ENCODE results near the gene USP38. TPM values are rescaled to one million over a fixed set of nuclear protein-coding genes. Genes with fewer than 3 reads are reported as not detected.
"Not testable (repeated sequence)": the region's sequence is repeated elsewhere in the genome, so short reads cannot be mapped to it uniquely, and the experiment has no call there.

Gene USP38
- polyA plus RNA-seq, 1 donor, result 28.6 TPM

DNA sequence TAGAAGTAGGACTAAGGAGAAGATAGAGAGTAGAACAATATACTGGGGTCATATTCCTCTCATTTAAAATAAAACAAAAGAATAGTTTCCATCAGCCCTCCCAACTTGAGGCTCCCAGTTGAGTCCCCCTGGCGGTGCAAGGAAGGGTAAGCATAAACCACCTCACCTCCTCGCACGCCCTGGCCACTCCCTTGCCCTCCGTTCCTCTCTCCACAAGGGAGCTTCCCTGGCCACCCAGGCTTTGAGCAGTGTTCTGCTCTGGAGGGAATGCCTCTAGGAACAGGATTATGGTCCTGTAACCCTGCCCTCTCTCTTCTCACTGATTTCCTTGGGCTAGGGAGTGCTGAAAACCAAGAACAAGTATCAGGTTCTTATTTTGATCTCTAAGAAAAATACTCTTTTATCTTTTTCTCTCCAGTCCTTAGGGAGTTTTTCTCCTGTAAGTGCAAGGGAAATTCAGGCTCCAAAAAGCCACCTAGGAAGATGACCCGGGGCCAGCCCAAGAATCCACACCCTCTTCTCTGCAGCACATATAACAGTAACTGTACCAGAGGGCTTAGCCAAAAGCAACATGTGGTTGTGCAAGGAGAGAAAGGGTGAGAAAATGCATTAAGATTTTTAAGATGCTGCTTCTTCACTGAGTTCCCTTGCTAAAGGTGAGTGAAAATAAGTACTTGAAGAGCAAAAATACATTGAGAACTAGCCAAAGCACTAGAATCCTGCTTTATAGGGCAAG is 69.9 kb downstream of the USP38 start:
- Histone ChIP-seq H3K9me3 (ENCODE audit: control insufficient read depth, low read depth, low read length) (no peaks in the 10 kb centered on the region), H3K27ac (ENCODE audit: low read length) (no peak overlapping the region), H3K4me3 (ENCODE audit: low read length) (no peak overlapping the region), H3K36me3 (ENCODE audit: control insufficient read depth, insufficient read depth, low read length) (no peaks in the 10 kb centered on the region), H3K4me1 (ENCODE audit: control insufficient read depth, insufficient read depth, low read length) (no peaks in the 10 kb centered on the region), H3K27me3 (ENCODE audit: control insufficient read depth, insufficient read depth, low read length) (no peaks in the 10 kb centered on the region)
- DNase-seq, result no peak
- WGBS (ENCODE audit: insufficient coverage, low lambda C conversion rate), result no CpG with 5 or more reads among the region's 5 CpGs

DNA sequence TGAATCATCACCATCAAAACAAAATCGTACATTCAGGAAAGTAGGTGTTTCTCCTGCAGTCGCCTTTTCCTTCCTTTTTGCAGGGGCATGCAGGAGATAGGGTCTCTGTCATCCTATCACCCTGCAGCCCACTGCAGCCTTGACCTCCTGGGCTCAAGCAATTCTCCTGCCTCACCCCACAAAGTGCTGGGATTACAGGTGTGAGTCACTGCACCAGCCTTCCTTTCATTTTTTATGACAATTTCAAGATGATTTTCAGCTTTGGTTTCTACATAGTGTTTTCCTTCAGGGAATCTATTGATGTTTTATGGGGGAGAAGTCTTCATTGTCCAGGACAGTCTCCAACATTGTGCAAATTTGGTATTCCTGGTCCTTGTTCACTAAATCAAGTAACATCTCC is 71.7 kb downstream of the USP38 start:
- Histone ChIP-seq H3K4me1 (ENCODE audit: control insufficient read depth, insufficient read depth, low read length) (no peaks in the 10 kb centered on the region), H3K9me3 (ENCODE audit: control insufficient read depth, low read depth, low read length) (no peaks in the 10 kb centered on the region), H3K27ac (ENCODE audit: low read length) (no peak overlapping the region), H3K27me3 (ENCODE audit: control insufficient read depth, insufficient read depth, low read length) (no peaks in the 10 kb centered on the region), H3K4me3 (ENCODE audit: low read length) (no peak overlapping the region), H3K36me3 (ENCODE audit: control insufficient read depth, insufficient read depth, low read length) (no peaks in the 10 kb centered on the region)
- WGBS (ENCODE audit: insufficient coverage, low lambda C conversion rate), result no CpG with 5 or more reads among the region's 2 CpGs
- DNase-seq, result peak in 1 of 2 donors; percentile 8

DNA sequence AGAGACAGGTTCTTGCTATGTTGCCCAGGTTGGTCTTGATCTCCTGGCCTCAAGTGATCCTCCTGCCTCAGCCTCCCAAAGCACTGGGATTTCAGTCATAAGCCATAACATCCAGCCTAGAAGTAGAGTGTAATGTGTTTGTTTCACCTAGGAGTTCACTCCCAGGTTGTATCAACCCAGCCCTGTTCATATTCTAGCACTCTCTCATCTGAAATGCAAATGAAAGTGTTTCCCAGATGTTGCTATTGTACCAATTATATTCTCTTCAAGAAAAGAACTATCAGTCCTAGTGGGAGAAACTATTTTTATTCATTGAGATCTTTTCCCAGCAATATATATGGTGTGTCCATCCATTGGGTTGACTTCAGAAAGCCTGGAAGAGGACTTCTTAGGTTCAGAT is 72.6 kb downstream of the USP38 start:
- H3K27ac ChIP-seq (ENCODE audit: low read length), result no peak overlapping the region
- H3K27me3 ChIP-seq (ENCODE audit: control insufficient read depth, insufficient read depth, low read length), result no peaks in the 10 kb centered on the region
- H3K36me3 ChIP-seq (ENCODE audit: control insufficient read depth, insufficient read depth, low read length), result no peaks in the 10 kb centered on the region
- no peaks in the 10 kb centered on the region for H3K4me1 ChIP-seq (ENCODE audit: control insufficient read depth, insufficient read depth, low read length)
- H3K9me3 ChIP-seq (ENCODE audit: control insufficient read depth, low read depth, low read length), result no peaks in the 10 kb centered on the region
- no peak overlapping the region for H3K4me3 ChIP-seq (ENCODE audit: low read length)
- no peak for DNase-seq

DNA sequence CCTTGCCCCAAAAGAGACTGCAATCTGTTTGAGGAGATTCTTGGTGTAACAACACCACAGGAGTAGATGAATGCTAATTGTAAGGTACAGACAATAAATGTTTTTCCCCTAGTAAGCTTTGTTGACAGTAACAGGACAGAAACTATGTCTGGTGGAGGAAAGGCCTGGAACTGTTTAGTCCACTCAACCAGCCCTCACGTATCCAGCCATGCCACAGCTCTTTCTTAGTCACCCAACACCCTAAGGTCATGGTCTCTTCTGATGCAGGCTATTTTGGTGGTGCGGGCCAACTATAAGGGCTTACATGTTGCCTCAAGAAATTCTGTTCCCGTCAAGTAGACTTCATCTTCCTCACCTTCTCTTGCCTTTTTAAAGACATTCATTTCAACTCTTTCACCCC is 76.0 kb downstream of the USP38 start:
- no peaks in the 10 kb centered on the region for H3K27me3 ChIP-seq (ENCODE audit: control insufficient read depth, insufficient read depth, low read length)
- no peak overlapping the region for H3K4me3 ChIP-seq (ENCODE audit: low read length)
- DNase-seq, result no peak
- H3K36me3 ChIP-seq (ENCODE audit: control insufficient read depth, insufficient read depth, low read length), result no peaks in the 10 kb centered on the region
- no peak overlapping the region for H3K27ac ChIP-seq (ENCODE audit: low read length)
- no peaks in the 10 kb centered on the region for H3K9me3 ChIP-seq (ENCODE audit: control insufficient read depth, low read depth, low read length)
- H3K4me1 ChIP-seq (ENCODE audit: control insufficient read depth, insufficient read depth, low read length), result no peaks in the 10 kb centered on the region
- 75% methylated on average over 1 of the region's 3 CpGs for WGBS (ENCODE audit: insufficient coverage, low lambda C conversion rate)

DNA sequence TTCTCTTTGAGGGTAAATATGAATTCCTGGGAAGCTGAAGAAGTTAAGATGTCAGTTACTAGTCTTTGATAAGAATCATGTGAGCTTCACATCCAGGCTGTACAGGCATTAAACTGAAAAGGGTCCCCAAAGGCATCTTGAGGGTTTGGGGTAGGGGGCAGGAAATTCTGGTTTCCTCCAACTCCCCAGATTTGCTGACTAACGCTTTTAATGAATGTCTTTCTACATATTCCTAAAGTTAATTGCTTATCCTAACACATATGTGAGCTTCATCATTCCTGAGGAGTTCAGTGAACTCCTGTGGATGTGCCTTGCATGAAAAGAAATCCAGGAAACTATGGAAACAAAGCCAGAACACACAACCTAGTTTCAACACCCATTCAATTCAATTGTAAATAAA is 78.1 kb downstream of the USP38 start:
- no peaks in the 10 kb centered on the region for H3K4me1 ChIP-seq (ENCODE audit: control insufficient read depth, insufficient read depth, low read length)
- WGBS (ENCODE audit: insufficient coverage, low lambda C conversion rate), result no CpG with 5 or more reads among the region's 1 CpG
- no peaks in the 10 kb centered on the region for H3K36me3 ChIP-seq (ENCODE audit: control insufficient read depth, insufficient read depth, low read length)
- H3K4me3 ChIP-seq (ENCODE audit: low read length), result no peak overlapping the region
- no peak overlapping the region for H3K27ac ChIP-seq (ENCODE audit: low read length)
- H3K9me3 ChIP-seq (ENCODE audit: control insufficient read depth, low read depth, low read length), result peaks cover 4% of the 10 kb centered on the region
- no peaks in the 10 kb centered on the region for H3K27me3 ChIP-seq (ENCODE audit: control insufficient read depth, insufficient read depth, low read length)
- DNase-seq, result no peak

DNA sequence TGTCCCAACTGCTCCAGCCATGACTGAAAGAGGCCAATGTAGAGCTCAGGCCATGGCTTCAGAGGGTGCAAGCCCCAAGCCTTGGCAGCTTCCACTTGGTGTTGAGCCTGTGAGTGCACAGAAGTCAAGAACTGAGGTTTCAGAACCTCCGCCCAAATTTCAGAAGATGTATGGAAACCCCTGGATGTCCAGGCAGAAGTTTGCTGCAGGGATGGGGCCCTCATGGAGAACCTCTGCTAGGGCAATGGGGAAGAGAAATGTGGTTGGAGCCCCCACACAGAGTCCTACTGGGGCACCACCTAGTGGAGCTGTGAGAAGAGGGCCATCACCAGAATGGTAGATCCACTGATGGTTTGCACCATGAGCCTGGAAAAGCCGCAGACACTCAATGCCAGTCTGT is 83.0 kb downstream of the USP38 start:
- WGBS (ENCODE audit: insufficient coverage, low lambda C conversion rate), result no CpG with 5 or more reads among the region's 2 CpGs
- H3K27ac ChIP-seq (ENCODE audit: low read length); DNase-seq; H3K36me3 ChIP-seq (ENCODE audit: control insufficient read depth, insufficient read depth, low read length); H3K27me3 ChIP-seq (ENCODE audit: control insufficient read depth, insufficient read depth, low read length); H3K4me1 ChIP-seq (ENCODE audit: control insufficient read depth, insufficient read depth, low read length); H3K9me3 ChIP-seq (ENCODE audit: control insufficient read depth, low read depth, low read length); H3K4me3 ChIP-seq (ENCODE audit: low read length): not testable (repeated sequence)

DNA sequence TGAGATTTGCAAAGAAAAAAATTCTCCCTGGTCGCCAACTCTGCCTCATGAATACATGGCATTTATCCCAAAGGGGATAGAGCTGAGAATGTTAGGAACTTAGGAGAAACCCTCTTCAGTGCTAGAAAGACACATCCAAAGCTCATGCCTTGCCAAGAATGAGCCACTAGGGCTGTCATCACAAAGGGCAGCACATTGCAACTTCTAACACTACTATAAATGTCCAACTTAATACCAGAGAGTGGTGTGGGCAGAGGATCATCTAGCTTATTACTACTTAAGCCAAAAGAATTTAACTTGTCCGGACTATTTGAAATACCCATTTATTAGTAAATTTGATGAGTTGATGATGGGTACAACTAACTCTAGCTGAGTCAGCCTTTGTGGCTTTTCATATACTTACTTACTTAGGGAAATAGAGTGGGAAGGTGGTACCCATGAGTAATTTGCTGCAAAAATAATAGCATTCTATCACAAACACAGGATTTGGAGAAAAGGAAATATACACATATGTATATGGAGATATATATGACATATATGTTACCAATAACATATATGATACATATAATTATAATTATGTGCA is 85.6 kb downstream of the USP38 start:
- no peak for DNase-seq
- Histone ChIP-seq H3K27ac (ENCODE audit: low read length) (no peak overlapping the region), H3K4me1 (ENCODE audit: control insufficient read depth, insufficient read depth, low read length) (no peaks in the 10 kb centered on the region), H3K36me3 (ENCODE audit: control insufficient read depth, insufficient read depth, low read length) (no peaks in the 10 kb centered on the region), H3K9me3 (ENCODE audit: control insufficient read depth, low read depth, low read length) (peaks cover 10% of the 10 kb centered on the region), H3K27me3 (ENCODE audit: control insufficient read depth, insufficient read depth, low read length) (no peaks in the 10 kb centered on the region), H3K4me3 (ENCODE audit: low read length) (no peak overlapping the region)
- WGBS (ENCODE audit: insufficient coverage, low lambda C conversion rate), result no CpG with 5 or more reads among the region's 2 CpGs

Other genes with a start within 250 kb of the USP38 start
- gene GAB1, start 152.0 kb downstream of the USP38 start, polyA plus RNA-seq, result 69.2 TPM

Data from large intestine (tissue), 3 donors.